ENCODE measurements around the gene CD70.
A peak's percentile ranks its signal among the peaks of the same experiment; 100 is the strongest.
"Not testable (repeated sequence)": the region's sequence is repeated elsewhere in the genome, so short reads cannot be mapped to it uniquely, and the experiment has no call there.

The CD70 gene

DNA sequence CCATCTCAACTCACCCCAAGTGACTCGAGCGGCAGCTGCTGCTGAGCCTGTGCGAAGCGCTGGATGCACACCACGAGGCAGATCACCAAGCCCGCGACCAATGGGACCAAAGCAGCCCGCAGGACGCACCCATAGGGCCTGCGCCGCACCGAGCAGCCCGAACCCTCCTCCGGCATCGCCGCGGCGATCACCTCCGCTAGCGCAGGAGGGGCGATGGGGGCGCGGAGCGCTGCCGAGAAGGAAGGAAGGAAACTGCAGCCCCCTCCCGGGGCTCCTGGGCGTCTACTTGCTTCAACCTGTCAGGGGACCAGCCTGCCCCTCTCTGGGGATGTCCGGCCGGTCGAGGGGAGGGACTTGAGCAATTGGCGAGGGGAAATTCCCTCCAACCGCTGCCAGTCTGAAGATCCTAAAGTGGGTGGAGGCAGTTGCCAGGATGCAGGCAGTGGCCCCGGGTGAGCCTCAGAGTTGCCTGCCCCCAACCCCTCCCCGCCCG, at the start of gene CD70:
Gene CD70, minus strand, starts transcription at position 324 of the 493 bp plus-strand sequence. Its CDS starts 148 bp downstream, at position 176.
- peak; percentile 82 for ATAC-seq
- Mint-ChIP-seq H3K4me1 (peaks cover 67% of the 10 kb centered on the region), H3K27ac (peak within 1 kb of the TSS; percentile 92), H3K27me3 (no peaks in the 10 kb centered on the region), H3K9me3 (no peaks in the 10 kb centered on the region), H3K4me3 (peak within 1 kb of the TSS; percentile 92), H3K36me3 (peaks cover 44% of the 10 kb centered on the region)

DNA sequence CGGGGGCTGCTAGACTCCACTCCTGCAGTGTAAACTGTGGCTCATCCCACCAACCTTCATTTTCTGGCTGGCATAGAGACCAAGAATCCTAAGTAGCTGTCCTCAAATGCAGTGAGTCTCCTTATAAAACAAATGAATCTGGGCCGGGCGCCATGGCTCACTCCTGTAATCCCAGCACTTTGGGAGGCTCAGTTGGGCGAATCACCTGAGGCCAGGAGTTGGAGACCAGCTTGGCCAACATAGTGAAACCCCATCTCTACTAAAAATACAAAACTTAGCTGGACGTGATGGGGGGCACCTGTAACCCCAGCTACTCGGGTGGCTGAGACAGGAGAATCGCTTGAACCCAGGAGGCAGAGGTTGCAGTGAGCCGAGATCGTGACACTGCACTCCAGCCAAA, 49.4 kb upstream of the CD70 start:
- peaks cover 21% of the 10 kb centered on the region for H3K4me1 Mint-ChIP-seq

GRCh38 chr19:6639439-6639838, 48.5 kb upstream of the CD70 start:
- ATAC-seq = no peak
- Mint-ChIP-seq H3K27ac (no peak overlapping the region), H3K4me1 (peaks cover 21% of the 10 kb centered on the region), H3K9me3 (no peaks in the 10 kb centered on the region), H3K36me3 (no peaks in the 10 kb centered on the region), H3K27me3 (peaks cover 14% of the 10 kb centered on the region), H3K4me3 (no peak overlapping the region)

More for the DNA sequence above, 49.4 kb upstream of the CD70 start:
- not testable (repeated sequence) for H3K36me3 Mint-ChIP-seq, ATAC-seq, H3K9me3 Mint-ChIP-seq, H3K4me3 Mint-ChIP-seq, H3K27ac Mint-ChIP-seq
- H3K27me3 Mint-ChIP-seq = peaks cover 15% of the 10 kb centered on the region

DNA sequence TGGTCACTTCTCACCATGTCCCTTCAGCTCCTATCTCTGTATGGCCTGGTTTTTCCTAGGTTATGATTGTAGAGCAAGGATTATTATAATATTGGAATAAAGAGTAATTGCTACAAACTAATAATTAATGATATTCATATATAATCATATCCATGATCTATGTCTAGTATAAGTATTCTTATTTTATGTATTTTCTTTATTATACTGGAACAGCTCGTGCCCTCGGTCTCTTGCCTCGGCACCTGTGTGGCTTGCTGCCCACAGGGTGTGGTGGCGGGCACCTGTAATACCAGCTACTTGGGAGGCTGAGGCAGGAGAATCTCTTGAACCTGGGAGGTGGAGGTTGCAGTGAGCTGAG, 42.5 kb upstream of the CD70 start:
- ATAC-seq, H3K27ac Mint-ChIP-seq: not testable (repeated sequence)

DNA sequence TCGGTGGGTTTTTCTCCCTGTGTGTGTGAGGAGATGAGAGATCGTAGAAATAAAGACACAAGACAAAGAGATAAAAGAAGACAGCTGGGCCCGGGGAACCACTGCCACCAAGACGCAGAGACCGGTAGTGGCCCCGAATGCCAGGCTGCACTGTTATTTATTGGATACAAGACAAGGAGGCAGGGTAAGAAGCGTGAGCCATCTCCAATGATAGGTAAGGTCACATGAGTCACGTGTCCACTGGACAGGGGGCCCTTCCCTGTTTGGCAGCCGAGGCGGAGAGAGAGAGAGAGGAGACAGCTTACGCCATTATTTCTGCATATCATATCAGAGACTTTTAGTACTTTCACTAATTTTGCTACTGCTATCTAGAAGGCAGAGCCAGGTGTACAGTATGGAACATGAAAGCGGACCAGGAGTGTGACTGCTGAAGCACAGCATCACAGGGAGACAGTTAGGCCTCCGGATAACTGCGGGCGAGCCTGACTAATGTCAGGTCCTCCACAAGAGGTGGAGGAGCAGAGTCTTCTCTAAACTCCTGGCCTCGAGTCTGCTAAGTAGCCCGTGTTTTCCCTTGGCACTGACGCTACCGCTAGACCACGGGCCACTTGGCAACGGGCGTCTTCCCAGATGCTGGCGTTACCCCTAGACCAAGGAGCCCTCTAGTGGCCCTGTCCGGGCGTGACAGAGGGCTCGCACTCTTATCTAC, 42.0 kb upstream of the CD70 start:
- H3K36me3 Mint-ChIP-seq, H3K27ac Mint-ChIP-seq, ATAC-seq, H3K4me3 Mint-ChIP-seq, H3K9me3 Mint-ChIP-seq: not testable (repeated sequence)
- peaks cover 38% of the 10 kb centered on the region for H3K4me1 Mint-ChIP-seq
- H3K27me3 Mint-ChIP-seq = peaks cover 19% of the 10 kb centered on the region

More for the DNA sequence above, 42.5 kb upstream of the CD70 start:
- H3K4me1 Mint-ChIP-seq = peaks cover 38% of the 10 kb centered on the region
- H3K27me3 Mint-ChIP-seq = peaks cover 19% of the 10 kb centered on the region
- not testable (repeated sequence) for H3K4me3 Mint-ChIP-seq, H3K36me3 Mint-ChIP-seq, H3K9me3 Mint-ChIP-seq

DNA sequence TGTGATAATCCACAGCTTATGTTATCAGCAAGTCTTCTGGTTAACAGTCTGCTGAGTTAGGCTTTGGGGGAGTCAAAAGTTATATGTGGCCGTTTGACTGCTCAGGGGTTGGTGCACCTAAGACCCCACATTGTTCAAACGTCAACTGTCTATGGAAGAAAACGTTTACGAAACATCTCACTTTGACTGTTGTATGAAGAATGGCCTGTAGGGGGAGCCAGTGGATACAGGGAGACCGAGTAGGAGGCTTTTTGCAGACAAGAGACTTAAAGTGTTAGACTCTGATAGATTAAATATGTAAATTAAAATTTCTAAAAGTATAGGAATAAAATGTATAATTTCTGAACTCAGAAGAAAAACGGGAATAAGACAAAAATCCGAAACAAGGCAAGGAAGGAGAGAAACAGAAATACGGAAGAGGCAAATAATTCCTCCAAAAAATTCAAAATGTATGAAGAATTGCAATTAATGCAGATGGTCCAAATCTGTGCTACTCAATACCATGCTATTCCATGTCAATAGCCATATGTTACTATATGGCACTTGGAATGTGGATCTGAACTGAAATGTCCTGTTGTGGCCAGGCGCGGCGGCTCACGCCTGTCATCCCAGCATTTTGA, 41.2 kb upstream of the CD70 start:
- Mint-ChIP-seq H3K9me3 (peaks cover 3% of the 10 kb centered on the region), H3K4me3 (no peak overlapping the region), H3K27ac (peak overlapping the region; percentile 78), H3K27me3 (peaks cover 19% of the 10 kb centered on the region), H3K4me1 (peaks cover 38% of the 10 kb centered on the region), H3K36me3 (no peaks in the 10 kb centered on the region)
- ATAC-seq = peak; percentile 41

GRCh38 chr19:6626764-6627163, 35.8 kb upstream of the CD70 start:
- peaks cover 7% of the 10 kb centered on the region for H3K9me3 Mint-ChIP-seq
- no peak overlapping the region for H3K27ac Mint-ChIP-seq
- no peaks in the 10 kb centered on the region for H3K36me3 Mint-ChIP-seq

GRCh38 chr19:6617374-6617773, 26.4 kb upstream of the CD70 start:
- ATAC-seq = no peak
- H3K4me1 Mint-ChIP-seq = no peaks in the 10 kb centered on the region
- H3K36me3 Mint-ChIP-seq = peaks cover 14% of the 10 kb centered on the region
- no peak overlapping the region for H3K27ac Mint-ChIP-seq
- H3K4me3 Mint-ChIP-seq = no peak overlapping the region
- peaks cover 17% of the 10 kb centered on the region for H3K9me3 Mint-ChIP-seq
- H3K27me3 Mint-ChIP-seq = peaks cover 43% of the 10 kb centered on the region

More at GRCh38 chr19:6626764-6627163, 35.8 kb upstream of the CD70 start:
- ATAC-seq = no peak
- Mint-ChIP-seq H3K4me3 (no peak overlapping the region), H3K27me3 (no peaks in the 10 kb centered on the region), H3K4me1 (peaks cover 23% of the 10 kb centered on the region)

DNA sequence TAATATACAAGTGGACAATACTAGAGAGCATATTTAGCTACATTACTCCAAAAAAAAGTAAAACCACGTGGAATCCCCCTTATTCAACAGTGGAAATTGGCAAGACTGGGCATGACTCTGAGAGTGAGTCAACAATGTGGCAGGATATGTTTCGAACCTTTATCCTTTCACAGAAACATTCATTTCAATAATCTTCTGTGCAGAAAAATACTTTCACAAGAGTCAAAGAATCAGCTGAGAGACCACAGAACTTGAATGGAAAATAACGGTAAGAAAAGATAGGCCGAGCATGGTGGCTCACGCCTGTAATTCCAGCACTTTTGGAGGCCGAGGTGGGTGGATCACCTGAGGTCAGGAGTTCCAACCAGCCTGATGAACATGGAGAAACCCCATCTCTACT, 25.1 kb upstream of the CD70 start:
- H3K27me3 Mint-ChIP-seq = peaks cover 54% of the 10 kb centered on the region

DNA sequence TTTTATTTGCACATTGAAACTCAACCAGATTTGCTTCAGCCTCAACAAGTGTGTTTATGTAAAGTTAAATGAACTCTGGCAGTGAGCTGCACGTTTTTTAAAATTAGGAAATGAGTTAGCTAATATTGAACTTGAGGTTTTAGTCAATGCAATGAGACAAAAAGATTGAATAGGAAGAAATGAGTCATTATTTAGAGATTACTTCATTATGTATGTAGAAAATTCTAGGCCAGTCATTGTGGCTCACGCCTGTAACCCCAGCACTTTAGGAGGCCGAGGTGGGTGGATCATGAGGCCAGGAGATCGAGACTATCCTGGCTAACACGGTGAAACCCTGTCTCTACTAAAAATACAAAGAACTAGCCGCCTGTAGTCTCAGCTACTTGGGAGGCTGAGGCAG, 22.8 kb upstream of the CD70 start:
- H3K36me3 Mint-ChIP-seq = peaks cover 14% of the 10 kb centered on the region
- no peak for ATAC-seq
- H3K4me1 Mint-ChIP-seq = peaks cover 8% of the 10 kb centered on the region
- H3K27ac Mint-ChIP-seq = no peak overlapping the region
- H3K27me3 Mint-ChIP-seq = peaks cover 54% of the 10 kb centered on the region
- H3K4me3 Mint-ChIP-seq = no peak overlapping the region
- H3K9me3 Mint-ChIP-seq = peaks cover 12% of the 10 kb centered on the region

More for the DNA sequence above, 25.1 kb upstream of the CD70 start:
- H3K4me3 Mint-ChIP-seq = no peak overlapping the region
- H3K36me3 Mint-ChIP-seq = peaks cover 14% of the 10 kb centered on the region
- H3K27ac Mint-ChIP-seq = peak overlapping the region; percentile 68
- peak; percentile 73 for ATAC-seq
- H3K4me1 Mint-ChIP-seq = no peaks in the 10 kb centered on the region
- peaks cover 17% of the 10 kb centered on the region for H3K9me3 Mint-ChIP-seq

DNA sequence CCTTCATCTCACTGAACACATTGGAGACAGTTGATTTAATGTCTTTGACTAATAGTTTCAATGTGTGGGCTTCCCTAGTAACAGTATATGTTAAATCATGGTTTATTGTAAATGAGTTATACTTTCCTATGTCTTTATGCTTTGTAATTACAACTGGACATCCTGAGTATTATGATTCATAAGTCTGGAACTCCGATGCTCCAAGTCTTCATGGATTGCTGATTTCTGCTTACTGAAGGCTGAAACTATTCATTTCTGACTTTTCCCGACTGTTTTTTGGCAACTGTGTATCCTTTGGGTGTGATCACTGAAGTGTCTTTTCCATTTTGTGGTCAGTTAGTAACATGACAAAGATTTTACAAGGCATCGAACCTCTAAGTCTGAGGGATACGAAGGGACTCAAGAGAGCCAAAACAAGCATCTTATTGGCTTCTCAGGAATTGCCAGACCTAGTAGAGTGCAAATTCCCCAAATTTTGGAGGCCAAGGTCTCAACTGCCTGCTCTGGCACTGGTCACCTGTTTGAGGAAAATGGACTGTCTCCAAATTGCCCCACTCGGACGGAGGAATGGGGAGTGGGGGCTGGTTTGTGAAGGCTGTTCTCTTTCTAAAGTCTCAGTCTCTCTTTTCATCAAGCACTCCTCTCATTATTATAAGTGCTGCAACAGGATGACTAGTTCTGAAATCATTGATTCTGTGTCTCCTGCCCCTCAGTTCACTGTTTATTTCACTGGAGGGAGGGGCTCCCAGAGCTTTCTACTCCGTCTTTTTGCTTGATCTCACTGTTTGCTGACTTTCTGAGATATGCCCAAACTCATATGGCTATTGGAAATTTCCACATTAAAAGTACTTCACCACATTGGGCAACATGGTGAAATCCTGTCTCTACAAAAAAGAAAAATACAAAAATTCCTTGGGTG, 20.2 kb upstream of the CD70 start:
- no peak overlapping the region for H3K4me3 Mint-ChIP-seq
- H3K36me3 Mint-ChIP-seq = no peaks in the 10 kb centered on the region
- peaks cover 3% of the 10 kb centered on the region for H3K9me3 Mint-ChIP-seq
- peaks cover 42% of the 10 kb centered on the region for H3K27me3 Mint-ChIP-seq
- no peak for ATAC-seq
- no peak overlapping the region for H3K27ac Mint-ChIP-seq
- peaks cover 10% of the 10 kb centered on the region for H3K4me1 Mint-ChIP-seq

DNA sequence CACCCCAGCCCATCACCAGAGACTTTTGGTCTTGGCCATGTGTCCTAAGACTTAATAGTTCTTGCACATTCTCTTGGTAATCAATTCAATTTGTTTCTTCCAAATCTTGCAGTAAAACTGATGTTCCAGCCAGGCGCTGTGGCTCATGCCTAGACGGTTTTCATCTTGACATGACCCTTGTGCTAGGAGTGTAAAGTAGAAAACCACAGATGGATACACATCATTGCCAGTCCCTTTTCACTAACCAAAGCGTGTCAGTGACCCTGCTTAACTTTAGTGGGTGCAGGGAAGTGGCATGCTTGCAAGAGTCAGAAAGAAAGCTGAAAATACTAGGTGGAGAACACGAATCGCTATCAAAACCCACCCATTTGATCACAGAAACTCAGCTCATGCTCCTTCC, 18.0 kb upstream of the CD70 start:
- peak overlapping the region; percentile 6 for H3K27ac Mint-ChIP-seq
- no peak overlapping the region for H3K4me3 Mint-ChIP-seq
- peaks cover 33% of the 10 kb centered on the region for H3K27me3 Mint-ChIP-seq
- no peaks in the 10 kb centered on the region for H3K9me3 Mint-ChIP-seq
- no peaks in the 10 kb centered on the region for H3K36me3 Mint-ChIP-seq
- peak; percentile 81 for ATAC-seq
- H3K4me1 Mint-ChIP-seq = peaks cover 17% of the 10 kb centered on the region

GRCh38 chr19:6608146-6608545, 17.2 kb upstream of the CD70 start:
- not testable (repeated sequence) for H3K4me3 Mint-ChIP-seq, H3K9me3 Mint-ChIP-seq, ATAC-seq, H3K27ac Mint-ChIP-seq, H3K36me3 Mint-ChIP-seq
- Mint-ChIP-seq H3K4me1 (peaks cover 25% of the 10 kb centered on the region), H3K27me3 (peaks cover 27% of the 10 kb centered on the region)

- not testable (repeated sequence) for H3K27ac Mint-ChIP-seq, H3K4me3 Mint-ChIP-seq, H3K9me3 Mint-ChIP-seq, ATAC-seq, H3K36me3 Mint-ChIP-seq
- Mint-ChIP-seq H3K4me1 (peaks cover 38% of the 10 kb centered on the region), H3K27me3 (peaks cover 13% of the 10 kb centered on the region)
Observed at GRCh38 chr19:6606276-6607070, 15.5 kb upstream of the CD70 start.

Measured in stimulated activated memory B cell treated with anti-CD40 and anti-IgM and Interleukin-4, amounts not matched to agents 10 μg/mL and 1 μg/mL and 100 μg/mL, for 72 hours (primary cell).